ENCODE results near the gene EPRS1.
"Not testable (repeated sequence)": the region's sequence is repeated elsewhere in the genome, so short reads cannot be mapped to it uniquely, and the experiment has no call there.

Gene EPRS1

GRCh38 chr1:220046052-220046930 lies at the start of gene EPRS1:
Gene EPRS1, minus strand, starts transcription at chr1:220046505. Its CDS starts 117 bp downstream, at chr1:220046388.
- peak; percentile 99 for DNase-seq (ENCODE audit: low read depth)
- peak; percentile 59 for TF ChIP-seq CTCF (IDR thresholded peaks at IDR 0.05; ENCODE audit: low read length, missing control alignments)
- H3K4me3 ChIP-seq (replicated peaks; ENCODE audit: low read depth, low read length): peak within 1 kb of the TSS; percentile 99

- H3K4me3 ChIP-seq (replicated peaks; ENCODE audit: low read depth, low read length): peak within 1 kb of the TSS; percentile 86
- peak; percentile 84 for DNase-seq (ENCODE audit: low read depth)
- TF ChIP-seq CTCF (IDR thresholded peaks at IDR 0.05; ENCODE audit: low read length, missing control alignments): no peak
Measured at GRCh38 chr1:220094016-220094911, 48.0 kb upstream of the EPRS1 start, which contains the start of gene IARS2. Gene IARS2, plus strand, starts transcription at chr1:220094132. Its CDS starts 85 bp downstream, at chr1:220094217.

- no peak for DNase-seq (ENCODE audit: low read depth)
- no peak for TF ChIP-seq CTCF (IDR thresholded peaks at IDR 0.05; ENCODE audit: low read length, missing control alignments)
- no peak overlapping the region for H3K4me3 ChIP-seq (replicated peaks; ENCODE audit: low read depth, low read length)
Measured at GRCh38 chr1:220093361-220094015, 47.2 kb upstream of the EPRS1 start.

- TF ChIP-seq CTCF (IDR thresholded peaks at IDR 0.05; ENCODE audit: low read length, missing control alignments): no peak
- DNase-seq (ENCODE audit: low read depth): no peak
- H3K4me3 ChIP-seq (replicated peaks; ENCODE audit: low read depth, low read length): no peak overlapping the region
Measured at GRCh38 chr1:220092694-220093093, 46.4 kb upstream of the EPRS1 start.

- peak; percentile 96 for DNase-seq (ENCODE audit: low read depth)
- no peak for TF ChIP-seq CTCF (IDR thresholded peaks at IDR 0.05; ENCODE audit: low read length, missing control alignments)
- H3K4me3 ChIP-seq (replicated peaks; ENCODE audit: low read depth, low read length): peak within 1 kb of the TSS; percentile 80
Measured at GRCh38 chr1:220089650-220090556, 43.6 kb upstream of the EPRS1 start, which contains the start of gene BPNT1. Gene BPNT1, minus strand, starts transcription at chr1:220089788. Its CDS starts 9,942 bp downstream, at chr1:220079846.

- not testable (repeated sequence) for DNase-seq (ENCODE audit: low read depth); H3K4me3 ChIP-seq (replicated peaks; ENCODE audit: low read depth, low read length)
Measured at GRCh38 chr1:220086261-220086686, 40.0 kb upstream of the EPRS1 start.

Data from fibroblast of pulmonary artery (primary cell).